Spleen (tissue), 7 donors: ENCODE data around the gene HSPB3.

Experiments
- POLR2A ChIP-seq, 3 donors: fragments of 450-650 bp; IDR thresholded peaks; one replicate each; pipeline ENCODE4 v1.5.1; 2017; ENCODE audit warnings: antibody characterized with exemption in 3 of 3, mild to moderate bottlenecking in 1 of 3
- POLR2AphosphoS5 ChIP-seq, 3 donors: sonication (generic); formaldehyde crosslinking; IDR thresholded peaks; one replicate each; pipeline ENCODE4 v1.5.1; 2017; ENCODE audit warnings: antibody characterized with exemption in 3 of 3
- TF ChIP-seq, protein P1 (sequence below), 11 experiments: fragments of 200-600 bp in 7 of 11; fragments of 450-650 bp in 4 of 11; sonication (generic) in 4 of 11; IDR thresholded peaks in 8 of 11; conservative IDR thresholded peaks in 3 of 11; 1 replicate in 7 of 11; 2 replicates in 4 of 11; pipeline versions ENCODE4 v1.4.0 to v1.8.0; 2016 to 2021; ENCODE audit warnings: antibody characterized with exemption in 11 of 11, inconsistent platforms in 4 of 11, mild to moderate bottlenecking in 1 of 11
- donor health status: DM: no; HTN: no; CAD: no; lungs with moderate emphysema.
- donor health status: DM: no; HTN: no; CAD: no.
- donor health status: DM: no; HTN: no; CAD: no.

DNA sequence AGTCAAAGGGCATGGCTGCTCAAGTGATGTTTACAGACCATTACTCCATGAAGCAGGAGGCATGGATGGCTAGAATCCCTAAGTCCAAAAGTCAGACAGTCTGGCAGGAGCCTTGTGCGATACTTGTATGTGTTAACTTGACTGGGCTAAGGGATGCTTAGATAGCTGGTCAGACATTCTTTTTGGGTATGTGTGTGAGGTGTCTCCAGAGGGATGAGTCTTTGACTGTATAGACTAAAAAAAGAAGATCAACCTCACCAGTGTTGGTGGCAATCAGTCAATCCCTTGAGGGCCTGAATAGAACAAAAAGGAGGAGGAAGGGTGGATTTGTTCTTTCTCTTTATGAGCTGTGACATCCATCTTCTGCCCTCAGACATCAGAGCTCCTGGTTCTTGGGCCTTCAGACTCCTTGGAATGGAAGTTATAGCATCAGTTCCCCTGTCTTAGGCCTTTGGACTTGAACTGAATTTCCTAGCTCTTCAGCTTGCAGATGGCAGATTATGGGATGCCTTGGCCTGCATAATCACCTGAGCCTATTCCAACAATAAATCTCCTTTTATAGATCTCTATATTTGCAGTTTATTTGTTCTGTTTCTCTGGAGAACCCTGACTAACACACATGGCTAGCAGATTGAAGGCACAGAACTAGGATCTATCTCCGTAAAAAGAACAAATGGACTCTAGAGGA lies 9.7 kb upstream of the HSPB3 start:
- TF ChIP-seq POLR2AphosphoS5 (IDR thresholded peaks at IDR 0.05): no peak
- TF ChIP-seq, protein P1, sequence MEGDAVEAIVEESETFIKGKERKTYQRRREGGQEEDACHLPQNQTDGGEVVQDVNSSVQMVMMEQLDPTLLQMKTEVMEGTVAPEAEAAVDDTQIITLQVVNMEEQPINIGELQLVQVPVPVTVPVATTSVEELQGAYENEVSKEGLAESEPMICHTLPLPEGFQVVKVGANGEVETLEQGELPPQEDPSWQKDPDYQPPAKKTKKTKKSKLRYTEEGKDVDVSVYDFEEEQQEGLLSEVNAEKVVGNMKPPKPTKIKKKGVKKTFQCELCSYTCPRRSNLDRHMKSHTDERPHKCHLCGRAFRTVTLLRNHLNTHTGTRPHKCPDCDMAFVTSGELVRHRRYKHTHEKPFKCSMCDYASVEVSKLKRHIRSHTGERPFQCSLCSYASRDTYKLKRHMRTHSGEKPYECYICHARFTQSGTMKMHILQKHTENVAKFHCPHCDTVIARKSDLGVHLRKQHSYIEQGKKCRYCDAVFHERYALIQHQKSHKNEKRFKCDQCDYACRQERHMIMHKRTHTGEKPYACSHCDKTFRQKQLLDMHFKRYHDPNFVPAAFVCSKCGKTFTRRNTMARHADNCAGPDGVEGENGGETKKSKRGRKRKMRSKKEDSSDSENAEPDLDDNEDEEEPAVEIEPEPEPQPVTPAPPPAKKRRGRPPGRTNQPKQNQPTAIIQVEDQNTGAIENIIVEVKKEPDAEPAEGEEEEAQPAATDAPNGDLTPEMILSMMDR (IDR thresholded peaks at IDR 0.05 in 8 of 11, conservative IDR thresholded peaks at IDR 0.05 in 3 of 11): no peak
- no peak for TF ChIP-seq POLR2A (IDR thresholded peaks at IDR 0.05)
